Ramos (cell line): ENCODE data around the gene CACNA1E.
"Not testable (repeated sequence)": the region's sequence is repeated elsewhere in the genome, so short reads cannot be mapped to it uniquely, and the experiment has no call there.

ENCODE experiments used
- in situ Hi-C: fragments of 300-500 bp; cut with MboI; formaldehyde crosslinking; loops from one replicate; pipeline ENCODE4 v1.14.3; 2022; ENCODE audit warnings: low sequenced_read_pairs; ENCODE audit not compliant: unreplicated experiment

CACNA1E gene

DNA sequence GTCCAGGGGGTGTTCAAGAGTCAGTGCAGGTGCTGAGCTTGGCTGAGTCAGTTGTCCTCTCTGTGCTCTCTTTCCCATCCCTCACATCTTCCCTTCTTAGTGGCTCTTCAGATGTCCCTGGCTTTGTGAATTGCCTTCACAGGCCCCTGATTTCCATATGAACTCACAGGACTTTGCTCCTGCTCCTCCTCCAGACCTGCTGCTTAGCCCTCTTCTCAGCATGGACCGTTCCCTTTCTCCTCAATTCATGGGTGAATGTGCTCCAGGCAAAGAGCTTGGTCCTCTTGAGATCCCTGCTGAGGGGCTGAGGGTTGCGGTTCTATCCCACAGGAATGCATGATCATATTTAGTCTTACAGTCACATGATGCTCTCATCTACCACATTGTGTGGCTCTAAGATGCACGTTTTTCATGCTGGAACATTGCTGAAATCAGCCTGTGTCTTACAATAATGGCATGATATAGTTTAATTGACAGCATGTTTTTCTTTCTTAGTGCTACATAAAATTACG is 30.5 kb downstream of the CACNA1E start:
- in situ Hi-C loops, result no loop called here

GRCh38 chr1:181514298-181515290 is 31.3 kb downstream of the CACNA1E start:
- in situ Hi-C loops, result no loop called here

- in situ Hi-C loops, result no loop called here
These were observed 33.4 kb downstream of the CACNA1E start for GRCh38 chr1:181516706-181517105.

- in situ Hi-C loops, result no loop called here
These were observed 34.0 kb downstream of the CACNA1E start for GRCh38 chr1:181517181-181517875.

DNA sequence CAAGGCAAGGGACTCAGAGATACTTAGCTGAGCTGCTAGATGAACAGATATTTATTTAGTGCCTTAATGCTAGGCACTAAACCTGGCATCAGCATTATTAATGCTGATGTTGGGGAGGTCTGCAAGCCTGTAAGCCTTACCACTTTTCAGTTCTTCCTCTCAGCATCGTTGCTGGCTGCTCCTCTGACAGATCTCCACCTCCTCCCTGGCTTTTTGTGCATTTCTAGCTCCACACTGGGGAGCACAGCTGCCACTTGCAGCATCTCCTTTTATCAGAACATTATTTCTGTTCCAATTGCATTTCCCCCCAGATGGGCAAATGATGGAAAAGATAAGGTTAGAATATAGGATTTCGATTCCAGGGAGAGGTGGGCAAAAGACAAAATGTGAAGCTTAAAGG is 34.8 kb downstream of the CACNA1E start:
- in situ Hi-C loops, result no loop called here

DNA sequence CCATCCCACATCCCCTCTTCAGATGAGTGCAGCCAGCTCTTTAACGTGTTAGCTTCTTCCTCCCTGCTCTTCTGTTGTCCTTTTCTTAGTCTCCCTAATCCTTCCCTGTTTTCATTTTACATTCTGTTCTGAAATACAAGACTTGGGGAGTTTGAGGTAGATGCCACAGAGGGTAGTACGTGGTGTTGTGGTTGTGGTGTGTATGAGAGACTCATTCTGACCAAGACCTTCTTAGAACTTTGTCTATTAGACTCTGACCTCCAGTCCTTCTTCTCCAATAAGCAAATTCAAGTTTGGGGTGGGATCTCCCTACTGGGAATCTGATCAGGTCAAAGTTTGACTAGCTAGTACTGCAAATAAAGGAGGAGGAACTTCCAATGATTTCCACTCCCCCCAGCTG is 39.5 kb downstream of the CACNA1E start:
- in situ Hi-C loops, result no loop called here

DNA sequence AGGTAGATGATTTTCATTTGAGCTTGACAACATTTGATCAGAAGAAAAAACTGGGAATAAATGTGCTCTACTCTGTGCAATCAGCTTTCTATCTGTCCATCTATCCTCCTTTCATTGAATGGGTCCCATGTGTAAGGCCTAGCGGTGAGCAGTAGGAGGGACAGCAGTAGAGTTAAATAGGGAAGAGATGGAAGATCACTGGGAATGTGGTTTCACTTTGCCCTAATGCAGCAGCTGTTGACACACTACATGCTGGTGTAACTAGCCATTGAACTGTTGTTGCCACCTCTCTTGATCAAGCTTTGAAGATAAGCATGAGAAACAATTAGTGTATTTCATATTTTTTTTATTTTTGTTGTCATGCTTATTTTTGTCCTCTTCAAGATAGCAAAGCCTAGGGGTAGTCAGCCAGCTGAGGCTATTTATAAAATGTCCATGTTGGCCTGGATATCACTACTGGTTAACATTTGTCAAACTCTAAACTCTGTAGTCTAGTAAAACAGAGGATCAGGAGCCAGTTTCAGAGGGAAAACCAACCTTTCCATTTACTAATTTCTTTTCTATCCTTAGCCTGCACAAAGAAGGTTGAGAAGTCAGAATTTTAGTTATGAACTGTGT is 41.9 kb downstream of the CACNA1E start:
- in situ Hi-C loops, result no loop called here

DNA sequence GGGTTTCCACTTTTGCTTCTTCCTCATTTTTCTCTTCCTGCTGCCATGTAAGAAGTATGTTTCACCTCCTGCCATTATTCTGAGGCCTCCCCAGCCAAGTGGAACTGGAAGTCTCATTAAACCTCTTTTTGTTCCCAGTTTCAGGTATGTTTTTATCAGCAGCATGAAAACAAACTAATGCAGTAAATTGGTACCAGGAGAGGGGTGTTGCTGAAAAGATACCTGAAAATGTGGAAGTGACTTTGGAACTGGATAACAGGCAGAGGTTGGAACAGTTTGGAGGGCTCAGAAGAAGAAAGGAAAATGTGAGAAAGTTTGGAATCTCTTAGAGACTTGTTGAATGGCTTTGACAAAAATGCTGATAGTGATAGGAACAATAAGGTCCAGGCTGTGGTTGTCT is 44.9 kb downstream of the CACNA1E start:
- in situ Hi-C loops, result not testable (repeated sequence)

GRCh38 chr1:181531441-181531840 is 48.1 kb downstream of the CACNA1E start:
- in situ Hi-C loops, result no loop called here

DNA sequence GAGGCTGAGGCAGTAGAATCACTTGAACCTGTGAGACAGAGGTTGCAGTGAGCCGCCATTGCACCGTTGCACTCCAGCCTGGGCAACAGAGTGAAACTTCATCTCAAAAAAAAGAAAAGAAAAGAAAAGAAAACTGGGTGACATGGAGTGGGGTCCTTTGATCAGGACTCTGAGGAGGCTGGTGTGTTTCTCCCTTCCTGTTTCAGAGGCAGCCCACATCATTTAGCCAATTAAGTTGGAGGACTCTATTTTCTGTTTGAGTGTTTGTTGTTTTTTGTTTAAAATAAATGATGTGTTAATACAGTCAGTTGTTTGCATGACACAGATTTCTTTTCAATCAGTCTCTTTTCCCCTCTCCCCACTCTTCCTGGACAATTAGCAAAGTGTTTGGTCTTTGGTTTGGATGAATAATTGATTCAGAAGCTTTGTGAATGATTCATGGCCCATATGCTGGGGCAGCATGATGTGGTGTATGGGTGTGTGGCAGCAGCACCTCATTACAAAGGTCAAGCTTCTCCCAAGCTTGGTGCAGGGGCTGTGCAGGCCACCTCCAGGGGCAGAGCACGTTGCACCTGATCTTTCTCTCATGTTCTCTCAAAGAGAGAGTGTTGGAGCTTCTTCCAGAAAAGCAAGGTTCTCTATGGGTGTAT is 48.8 kb downstream of the CACNA1E start:
- in situ Hi-C loops, result no loop called here

DNA sequence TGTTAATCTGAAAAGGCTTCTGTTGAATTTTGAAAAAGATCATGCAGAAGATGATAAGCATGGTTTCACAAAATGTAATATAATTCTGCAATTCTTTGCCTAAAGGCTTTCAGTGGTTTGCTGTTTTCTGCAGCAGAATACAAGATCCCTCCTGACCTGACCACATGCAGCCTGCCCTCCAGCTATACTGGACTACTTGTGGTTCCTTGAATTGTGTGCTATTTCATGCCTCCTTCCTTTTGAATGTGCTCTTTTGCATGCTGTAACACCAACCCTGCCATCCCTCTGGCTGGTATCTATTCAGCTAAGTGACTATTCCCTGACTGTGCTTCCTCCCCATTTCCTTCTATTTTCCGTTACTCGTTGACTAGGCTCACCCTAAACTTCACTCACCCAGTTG is 55.5 kb downstream of the CACNA1E start:
- in situ Hi-C loops, result no loop called here

DNA sequence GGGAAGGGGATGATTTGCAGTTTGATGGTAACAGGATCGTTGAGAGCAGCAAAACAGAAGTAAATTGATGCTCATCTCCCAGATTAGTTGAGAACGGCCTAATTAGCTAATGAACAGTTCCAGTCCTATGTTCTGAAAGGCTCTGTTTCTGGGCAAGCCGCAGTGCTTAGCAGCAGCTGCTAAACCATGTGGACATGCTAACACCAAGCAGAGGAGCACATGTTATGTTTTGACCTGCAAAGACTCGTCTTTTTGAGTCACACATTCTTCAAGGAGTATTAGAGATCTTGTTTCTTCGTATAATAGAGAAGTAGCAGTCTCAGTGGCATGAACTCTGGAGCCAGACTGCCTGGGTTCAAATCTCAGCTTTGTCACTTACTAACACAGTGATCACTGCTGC is 58.1 kb downstream of the CACNA1E start:
- in situ Hi-C loops, result no loop called here

- in situ Hi-C loops, result no loop called here
These were observed 58.6 kb downstream of the CACNA1E start for GRCh38 chr1:181541947-181542346.

DNA sequence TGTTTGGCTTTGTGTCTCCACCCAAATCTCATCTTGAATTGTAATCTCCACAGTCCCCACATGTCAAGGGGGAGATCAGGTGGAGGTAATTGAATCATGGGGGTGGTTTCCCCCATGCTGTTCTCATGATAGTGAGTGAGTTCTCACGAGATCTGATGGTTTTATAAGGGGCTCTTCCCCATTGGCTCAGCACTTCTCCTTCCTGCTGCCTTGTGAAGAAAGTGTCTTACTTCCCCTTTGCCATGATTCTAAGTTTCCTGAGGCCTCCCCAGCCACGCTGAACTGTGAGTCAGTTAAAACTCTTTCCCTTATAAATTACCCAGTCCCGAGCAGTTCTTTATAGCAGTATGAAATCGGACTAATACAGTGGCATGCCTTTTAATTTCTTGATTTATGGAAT is 59.1 kb downstream of the CACNA1E start:
- in situ Hi-C loops, result not testable (repeated sequence)

GRCh38 chr1:181545395-181545794 is 62.1 kb downstream of the CACNA1E start:
- in situ Hi-C loops, result no loop called here

GRCh38 chr1:181548497-181548896 is 65.2 kb downstream of the CACNA1E start:
- in situ Hi-C loops, result no loop called here

GRCh38 chr1:181551249-181551648 is 67.9 kb downstream of the CACNA1E start:
- in situ Hi-C loops, result no loop called here

- in situ Hi-C loops, result no loop called here
These were observed 68.4 kb downstream of the CACNA1E start for GRCh38 chr1:181551754-181552153.

GRCh38 chr1:181554465-181554864 is 71.1 kb downstream of the CACNA1E start:
- in situ Hi-C loops, result no loop called here

GRCh38 chr1:181556631-181557030 is 73.3 kb downstream of the CACNA1E start:
- in situ Hi-C loops, result no loop called here
